IgD-negative memory B cell (primary cell): ENCODE data around the gene NEURL2. TPM values are rescaled to one million over a fixed set of nuclear protein-coding genes. Genes with fewer than 3 reads are reported as not detected.

Experiments used
- polyA plus RNA-seq: library from polyadenylated mRNA; unstranded; fragments of 300-500 nt; fragmentation: Illumina TruSeq; gene quantifications from one replicate; pipeline ENCODE4 v1.2.3, GENCODE V29; 2021

NEURL2 gene
- polyA plus RNA-seq, 1 donor from 2014 or later, result 1.6 TPM

Other genes starting within 250 kb of the NEURL2 start
- not detected for gene WFDC11, start 221.0 kb downstream of the NEURL2 start, polyA plus RNA-seq
- not detected for gene WFDC13, start 189.2 kb downstream of the NEURL2 start, polyA plus RNA-seq
- not detected for gene WFDC10B, start 186.2 kb downstream of the NEURL2 start, polyA plus RNA-seq
- gene SPINT4, start 168.9 kb downstream of the NEURL2 start, polyA plus RNA-seq, result not detected
- gene WFDC3, start 99.3 kb downstream of the NEURL2 start, polyA plus RNA-seq, result not detected
- 39.7 TPM for gene DNTTIP1, start 99.3 kb downstream of the NEURL2 start, polyA plus RNA-seq
- gene UBE2C, start 78.6 kb downstream of the NEURL2 start, polyA plus RNA-seq, result 0.46 TPM
- gene TNNC2, start 63.9 kb downstream of the NEURL2 start, polyA plus RNA-seq, result 3.2 TPM
- 2.4 TPM for gene SNX21, start 57.4 kb downstream of the NEURL2 start, polyA plus RNA-seq
- 45.2 TPM for gene ACOT8, start 33.8 kb downstream of the NEURL2 start, polyA plus RNA-seq
- 3.0 TPM for gene ZSWIM3, start 33.6 kb downstream of the NEURL2 start, polyA plus RNA-seq
- gene ZSWIM1, start 10.0 kb downstream of the NEURL2 start, polyA plus RNA-seq, result 5.8 TPM
- gene SPATA25, start 3.6 kb downstream of the NEURL2 start, polyA plus RNA-seq, result not detected
- 107 TPM for gene CTSA, start 127 bp upstream of the NEURL2 start, polyA plus RNA-seq
- 1.3 TPM for gene PLTP, start 20.9 kb upstream of the NEURL2 start, polyA plus RNA-seq
- gene PCIF1, start 43.5 kb upstream of the NEURL2 start, polyA plus RNA-seq, result 98.9 TPM
- gene ZNF335, start 81.0 kb upstream of the NEURL2 start, polyA plus RNA-seq, result 15.1 TPM
- gene MMP9, start 117.7 kb upstream of the NEURL2 start, polyA plus RNA-seq, result not detected
- 0.11 TPM for gene SLC12A5, start 138.0 kb upstream of the NEURL2 start, polyA plus RNA-seq
- gene NCOA5, start 198.8 kb upstream of the NEURL2 start, polyA plus RNA-seq, result 30.1 TPM
- 217 TPM for gene CD40, start 227.1 kb upstream of the NEURL2 start, polyA plus RNA-seq